ENCODE measurements around the gene PUS1.
A peak's percentile ranks its signal among the peaks of the same experiment; 100 is the strongest.
"Not testable (repeated sequence)": the region's sequence is repeated elsewhere in the genome, so short reads cannot be mapped to it uniquely, and the experiment has no call there.

PUS1 gene

DNA sequence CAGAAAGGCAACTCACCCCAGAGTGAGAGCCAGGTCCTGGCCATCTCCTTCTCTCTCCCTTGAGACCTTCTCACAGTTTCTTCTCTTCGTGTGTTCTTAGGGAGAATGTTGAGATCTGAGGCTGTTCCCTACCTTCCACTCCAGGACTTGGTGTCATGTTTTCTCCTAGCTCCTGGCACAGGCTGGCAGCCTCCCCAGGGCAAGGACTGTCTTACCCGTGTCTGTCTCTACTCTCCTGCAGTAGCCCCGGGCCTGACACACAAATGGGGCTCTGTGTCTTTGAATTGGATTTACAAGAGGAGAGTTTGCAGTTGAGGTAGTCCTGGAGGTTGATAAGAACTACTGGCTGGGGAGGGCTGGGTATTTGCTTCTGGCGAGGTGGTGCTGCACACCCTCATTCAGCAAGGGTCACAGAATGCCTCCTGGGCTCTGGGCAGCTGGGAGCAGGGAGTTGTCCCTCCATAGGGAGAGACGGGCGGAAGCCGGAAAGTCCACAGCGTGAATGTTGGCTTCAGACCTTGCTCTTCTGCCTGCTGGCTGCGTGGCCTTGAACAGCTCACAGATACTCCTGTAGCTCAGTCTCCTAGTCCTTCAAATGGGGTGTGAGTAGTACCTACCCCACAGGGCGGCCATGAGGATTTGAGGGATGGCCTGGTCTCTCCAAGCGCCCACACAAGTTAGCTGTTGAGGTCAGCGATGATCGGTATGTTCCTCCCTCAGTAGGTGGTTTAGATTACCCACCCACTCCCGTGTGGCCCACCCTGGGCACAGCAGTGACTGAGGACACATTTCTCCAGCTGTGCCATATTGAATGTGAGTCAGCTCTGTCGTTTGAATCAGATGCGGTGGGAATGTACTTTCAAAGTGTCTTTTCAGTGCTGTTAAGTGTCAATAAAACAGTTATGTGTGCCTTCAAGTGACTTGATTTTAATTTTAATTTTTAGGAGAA lies 30.8 kb downstream of the PUS1 start:
- DNase-seq = peak in 1 of 51 donors; percentile 50

DNA sequence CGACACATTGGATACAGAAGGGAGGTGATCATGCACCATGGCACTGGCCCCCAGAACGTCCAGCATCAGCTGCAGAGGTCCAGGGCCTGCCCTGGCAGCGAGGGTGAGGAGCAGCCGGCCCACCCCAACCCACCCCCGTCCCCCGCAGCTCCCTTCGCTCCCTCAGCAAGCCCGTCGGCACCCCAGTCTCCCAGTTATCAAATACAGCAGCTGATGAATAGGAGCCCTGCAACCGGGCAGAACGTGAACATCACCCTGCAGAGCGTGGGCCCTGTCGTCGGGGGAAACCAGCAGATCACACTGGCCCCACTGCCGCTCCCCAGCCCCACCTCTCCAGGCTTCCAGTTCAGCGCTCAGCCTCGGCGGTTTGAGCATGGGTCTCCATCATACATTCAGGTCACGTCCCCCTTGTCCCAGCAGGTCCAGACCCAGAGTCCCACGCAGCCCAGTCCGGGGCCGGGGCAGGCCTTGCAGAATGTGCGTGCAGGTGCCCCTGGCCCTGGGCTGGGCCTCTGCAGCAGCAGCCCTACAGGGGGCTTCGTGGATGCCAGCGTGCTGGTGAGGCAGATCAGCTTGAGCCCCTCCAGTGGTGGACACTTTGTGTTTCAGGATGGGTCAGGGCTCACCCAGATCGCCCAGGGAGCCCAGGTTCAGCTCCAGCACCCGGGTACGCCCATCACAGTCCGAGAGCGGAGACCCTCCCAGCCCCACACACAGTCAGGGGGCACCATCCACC lies 31.7 kb downstream of the PUS1 start:
- not testable (repeated sequence) for DNase-seq

DNA sequence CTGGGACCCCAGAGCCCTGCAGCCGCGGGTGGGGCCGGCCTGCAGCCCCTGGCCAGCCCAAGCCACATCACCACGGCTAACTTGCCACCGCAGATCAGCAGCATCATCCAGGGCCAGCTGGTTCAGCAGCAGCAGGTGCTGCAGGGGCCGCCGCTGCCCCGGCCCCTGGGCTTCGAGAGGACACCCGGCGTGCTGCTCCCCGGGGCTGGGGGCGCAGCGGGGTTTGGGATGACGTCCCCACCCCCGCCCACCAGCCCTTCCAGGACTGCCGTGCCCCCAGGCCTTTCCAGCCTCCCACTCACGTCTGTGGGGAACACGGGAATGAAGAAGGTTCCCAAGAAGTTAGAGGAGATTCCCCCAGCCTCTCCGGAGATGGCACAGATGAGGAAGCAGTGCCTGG lies 32.3 kb downstream of the PUS1 start:
- not testable (repeated sequence) for DNase-seq

DNA sequence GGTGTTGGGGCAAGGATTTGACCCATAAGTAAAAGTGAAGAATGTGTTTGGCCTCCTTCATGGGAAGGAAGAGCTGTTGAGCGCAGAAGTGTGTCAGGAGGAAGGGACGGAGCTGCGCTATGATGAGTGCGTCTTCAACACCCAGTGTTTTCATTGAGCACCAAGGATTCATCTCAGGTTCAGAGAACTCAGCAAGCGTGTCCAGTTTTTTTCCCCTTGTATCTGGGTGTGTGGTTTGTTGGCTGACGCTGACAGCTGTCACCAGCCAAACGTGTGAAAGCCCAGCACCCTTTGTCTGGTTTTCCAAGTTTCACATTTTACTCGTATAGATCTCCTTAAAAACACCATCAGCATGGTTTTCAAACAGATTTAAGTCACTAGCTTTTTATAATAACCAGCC lies 33.0 kb downstream of the PUS1 start:
- DNase-seq = no peak

DNA sequence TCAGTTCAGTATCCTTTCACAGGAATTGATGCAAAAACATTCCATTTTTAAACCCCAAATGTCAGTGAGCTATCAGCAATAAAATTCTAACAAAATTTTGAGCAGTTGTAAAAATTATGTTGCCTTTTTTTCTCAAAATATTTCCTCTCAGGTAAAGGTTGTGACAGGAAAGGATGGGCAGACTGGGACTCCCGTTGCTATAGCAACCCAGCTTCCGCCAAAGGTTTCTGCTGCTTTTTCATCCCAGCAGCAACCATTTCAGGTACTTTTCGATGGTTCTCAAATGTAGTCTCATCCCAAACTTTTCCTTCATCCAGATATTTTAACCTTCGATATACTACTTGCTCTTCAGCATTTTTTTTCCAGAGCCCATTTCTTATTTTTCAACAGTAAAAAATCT lies 34.3 kb downstream of the PUS1 start:
- DNase-seq = peak in 1 of 51 donors; percentile 7

DNA sequence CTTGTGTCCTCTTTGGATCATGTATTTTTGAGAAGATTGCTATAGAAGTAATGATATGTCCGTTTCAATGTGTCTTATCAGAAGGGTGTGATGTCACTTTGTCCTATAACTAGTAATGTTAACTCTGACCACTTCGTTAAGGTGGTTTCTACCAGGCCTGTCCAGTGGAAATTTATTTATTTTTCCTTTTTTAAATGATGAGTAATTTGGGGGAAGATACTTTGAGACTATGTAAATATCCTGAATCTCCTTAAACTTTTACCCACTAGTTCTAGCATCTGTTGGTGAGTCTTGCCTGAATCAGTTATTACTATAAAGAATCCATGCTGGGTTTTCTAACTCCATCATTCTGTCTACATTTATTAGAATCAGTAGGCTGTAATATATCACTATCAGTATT lies 36.0 kb downstream of the PUS1 start:
- no peak for DNase-seq

DNA sequence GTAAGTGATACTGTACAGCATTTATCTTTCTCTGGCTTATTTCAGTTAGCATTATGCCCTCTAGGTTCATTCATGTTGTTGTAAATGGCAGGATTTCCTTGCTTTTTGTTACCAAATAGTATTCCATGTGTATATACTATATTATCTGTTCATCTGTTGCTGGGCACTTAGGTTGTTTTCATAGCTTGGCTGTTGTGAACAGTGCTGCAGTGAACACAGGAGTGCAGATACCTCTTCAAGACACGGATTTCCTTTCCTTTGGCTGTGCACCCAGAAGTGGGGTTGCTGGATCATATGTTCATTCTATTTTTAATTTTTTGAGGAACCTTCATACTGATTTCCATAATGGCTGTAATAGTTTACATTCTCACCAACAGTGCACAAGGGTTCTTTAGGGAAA lies 42.1 kb downstream of the PUS1 start:
- DNase-seq = no peak

DNA sequence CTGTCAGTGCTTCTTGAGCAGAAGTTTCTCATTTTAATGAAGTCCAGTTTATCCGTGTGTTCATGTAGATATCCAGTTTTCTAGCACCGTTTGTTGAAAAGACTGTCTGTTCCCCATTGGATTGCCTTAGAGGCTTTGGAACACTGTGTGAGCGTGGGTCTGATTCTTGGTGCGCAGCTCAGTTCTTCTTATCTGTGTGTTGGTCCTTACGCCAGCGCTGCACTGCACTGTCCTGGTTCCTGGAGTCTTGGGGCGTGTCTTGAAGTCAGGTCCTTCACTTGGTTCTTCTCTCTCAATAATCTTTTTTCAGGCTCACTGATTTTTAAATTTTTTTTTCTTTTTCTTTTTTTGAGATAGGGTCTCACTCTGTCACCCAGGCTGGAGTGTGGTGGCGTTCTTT lies 46.2 kb downstream of the PUS1 start:
- no peak for DNase-seq

DNA sequence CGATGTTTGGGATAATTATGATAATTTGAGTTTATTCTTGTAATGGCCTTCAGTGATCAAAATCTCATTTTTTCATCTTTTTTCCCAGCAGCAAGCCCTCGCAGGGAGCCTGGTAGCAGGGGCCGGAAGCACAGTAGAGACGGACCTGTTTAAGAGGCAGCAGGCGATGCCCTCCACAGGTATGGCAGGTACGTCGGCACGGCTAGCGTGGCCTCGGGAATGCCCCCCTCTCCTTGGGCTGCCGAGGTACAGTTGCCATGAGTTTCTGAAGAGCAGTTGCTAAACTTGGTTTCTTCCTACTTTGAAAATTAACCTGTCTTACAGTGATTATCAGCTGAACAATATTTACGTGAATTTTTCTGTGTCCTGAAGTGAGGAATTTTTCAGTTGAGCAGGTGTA lies 50.5 kb downstream of the PUS1 start:
- no peak for DNase-seq

DNA sequence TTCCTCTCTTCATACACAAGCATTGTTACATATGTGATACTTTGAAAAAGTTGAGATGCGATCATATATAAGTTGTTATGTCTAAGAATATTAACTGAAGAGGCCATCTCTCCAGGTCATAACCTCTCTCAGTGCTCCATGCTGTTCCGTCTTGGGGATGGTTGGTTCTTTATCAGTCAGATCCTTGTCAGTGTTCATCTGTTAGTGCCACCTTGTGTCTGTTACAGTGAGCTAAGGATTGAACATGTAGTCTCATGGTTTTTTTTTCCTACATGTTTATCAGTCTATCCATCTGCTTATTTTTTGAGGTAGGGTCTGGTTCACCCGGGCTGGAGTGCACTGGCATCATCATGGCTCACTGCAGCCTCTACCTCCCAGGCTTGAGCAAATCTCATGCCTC lies 51.2 kb downstream of the PUS1 start:
- no peak for DNase-seq

DNA sequence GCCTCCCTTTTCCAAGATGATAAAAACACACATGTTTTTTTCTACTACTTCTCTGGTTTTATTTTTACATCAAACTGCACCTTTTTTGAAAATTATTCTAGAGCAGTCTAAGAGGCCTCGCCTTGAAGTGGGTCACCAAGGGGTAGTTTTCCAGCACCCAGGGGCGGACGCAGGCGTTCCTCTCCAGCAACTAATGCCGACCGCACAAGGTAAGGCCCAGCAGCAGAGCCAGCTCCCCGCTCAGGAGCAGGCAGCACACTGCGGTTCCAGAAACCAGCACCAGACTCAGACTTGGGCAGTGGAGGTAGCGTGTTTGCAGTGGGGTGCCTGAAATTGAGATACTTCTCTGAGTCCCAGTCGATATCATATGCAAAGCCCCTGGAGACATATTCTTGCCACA lies 52.3 kb downstream of the PUS1 start:
- DNase-seq = no peak

DNA sequence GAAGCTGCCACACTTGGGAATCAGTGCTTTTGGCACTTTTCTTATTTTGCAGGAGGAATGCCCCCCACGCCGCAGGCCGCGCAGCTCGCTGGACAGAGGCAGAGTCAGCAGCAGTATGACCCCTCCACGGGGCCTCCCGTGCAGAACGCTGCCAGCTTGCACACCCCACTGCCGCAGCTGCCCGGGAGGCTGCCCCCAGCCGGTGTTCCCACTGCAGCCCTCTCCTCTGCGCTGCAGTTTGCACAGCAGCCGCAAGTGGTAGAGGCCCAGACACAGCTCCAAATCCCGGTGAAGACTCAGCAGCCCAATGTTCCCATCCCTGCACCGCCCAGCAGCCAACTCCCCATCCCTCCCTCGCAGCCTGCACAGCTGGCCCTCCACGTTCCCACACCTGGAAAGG lies 53.0 kb downstream of the PUS1 start:
- DNase-seq = no peak

DNA sequence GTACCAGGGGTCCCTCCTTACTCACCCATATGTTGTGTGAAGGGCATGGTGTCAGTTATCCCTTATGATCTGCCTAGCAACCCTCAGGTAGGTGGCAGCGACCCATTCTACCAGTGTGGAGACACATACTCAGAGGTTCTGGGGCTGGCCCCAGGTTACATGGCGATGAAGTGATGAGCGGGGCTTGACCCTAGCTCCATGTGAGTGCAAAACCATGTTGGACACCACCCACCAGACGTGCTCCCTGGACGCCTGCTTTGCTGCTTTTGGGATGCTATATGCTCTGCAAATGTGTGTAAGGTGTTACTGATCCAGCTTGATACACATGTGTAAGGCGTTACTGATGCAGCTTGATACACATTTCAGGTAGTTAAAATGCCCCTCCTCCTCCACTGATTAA lies 54.0 kb downstream of the PUS1 start:
- no peak for DNase-seq

DNA sequence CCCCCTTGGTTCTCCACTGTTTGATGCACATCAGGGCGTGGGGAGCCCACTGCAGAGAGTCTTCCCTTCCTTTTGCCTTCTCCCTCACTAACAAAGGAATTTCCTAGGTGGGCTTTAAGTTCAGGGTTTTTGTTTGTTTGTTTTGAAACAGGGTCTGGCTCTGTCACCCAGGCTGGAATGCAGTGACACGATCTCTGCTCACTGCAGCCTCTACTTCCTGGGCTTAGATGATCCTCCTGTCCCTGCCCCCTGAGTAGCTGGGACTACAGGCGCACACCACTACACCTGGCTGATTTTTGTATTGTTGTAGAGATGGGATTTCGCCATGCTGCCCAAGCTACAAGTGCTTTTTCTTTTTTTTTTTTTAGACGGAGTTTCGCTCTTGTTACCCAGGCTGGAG lies 54.5 kb downstream of the PUS1 start:
- no peak for DNase-seq

DNA sequence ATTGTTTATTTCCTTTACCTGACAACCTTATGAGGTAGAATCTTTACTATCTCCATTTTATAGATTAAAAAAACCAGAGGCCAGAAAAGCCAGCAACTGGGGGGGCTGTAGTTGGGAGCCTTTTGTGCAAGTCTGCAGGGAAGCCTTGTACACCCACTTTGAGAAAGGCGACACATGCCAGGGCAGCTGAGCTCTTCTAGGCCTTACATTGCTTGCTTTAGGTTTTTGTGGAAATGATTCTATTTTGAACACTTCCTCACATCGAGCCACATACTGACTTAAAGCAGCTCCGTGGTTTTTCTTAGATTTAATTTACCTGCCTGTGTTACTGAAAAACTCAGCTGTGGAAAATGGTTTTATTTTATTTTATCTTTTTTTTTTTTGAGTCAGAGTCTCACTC lies 55.3 kb downstream of the PUS1 start:
- no peak for DNase-seq

DNA sequence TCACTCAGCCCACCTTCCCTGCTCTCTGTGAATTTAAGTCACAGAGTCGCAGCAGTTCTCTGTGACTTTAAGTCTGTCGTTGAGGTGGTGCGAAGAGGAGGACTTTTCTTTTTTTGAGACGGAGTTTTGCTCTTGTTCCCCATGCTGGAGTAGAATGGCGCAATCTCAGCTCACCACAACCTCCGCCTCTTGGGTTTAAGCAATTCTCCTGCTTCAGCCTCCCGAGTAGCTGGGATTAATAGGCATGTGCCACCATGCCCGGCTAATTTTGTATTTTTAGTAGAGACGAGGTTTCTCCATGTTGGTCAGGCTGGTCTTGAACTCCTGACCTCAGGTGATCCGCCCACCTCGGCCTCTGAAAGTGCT lies 56.4 kb downstream of the PUS1 start:
- not testable (repeated sequence) for DNase-seq

DNA sequence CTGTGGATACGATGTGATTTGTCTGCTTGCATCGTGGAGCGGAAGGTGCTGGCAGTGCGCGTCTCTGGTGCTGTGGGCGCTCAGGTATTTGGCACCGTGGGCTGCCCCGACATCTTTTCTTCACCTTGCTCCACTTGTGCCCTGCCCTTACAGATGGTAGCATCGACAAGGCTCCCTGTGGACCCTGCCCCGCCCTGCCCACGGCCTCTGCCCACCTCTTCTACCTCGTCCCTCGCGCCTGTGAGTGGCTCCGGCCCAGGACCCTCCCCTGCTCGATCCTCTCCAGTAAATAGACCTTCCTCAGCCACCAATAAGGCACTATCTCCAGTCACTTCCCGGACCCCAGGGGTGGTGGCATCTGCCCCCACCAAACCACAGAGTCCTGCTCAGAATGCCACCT lies 57.3 kb downstream of the PUS1 start:
- DNase-seq = no peak

DNA sequence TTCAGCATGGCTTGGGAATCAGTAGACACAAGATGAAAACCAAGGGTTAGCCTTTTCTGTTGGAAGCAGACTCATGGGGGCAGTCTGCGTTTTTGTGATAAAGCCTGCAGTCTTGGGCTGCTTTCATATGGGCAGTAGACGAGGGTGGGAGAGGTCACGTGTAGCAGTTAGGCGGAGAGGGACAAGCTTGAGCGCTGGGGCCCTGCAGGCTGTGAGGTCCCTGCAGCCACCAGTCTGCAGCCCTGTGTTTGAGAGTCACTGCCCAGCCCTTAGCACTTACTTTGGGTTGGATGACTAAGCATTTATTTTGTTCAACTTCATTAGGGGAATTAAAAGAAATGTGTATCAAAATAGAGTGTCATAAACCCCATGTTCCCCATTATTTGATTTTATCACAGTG lies 57.8 kb downstream of the PUS1 start:
- DNase-seq = no peak

DNA sequence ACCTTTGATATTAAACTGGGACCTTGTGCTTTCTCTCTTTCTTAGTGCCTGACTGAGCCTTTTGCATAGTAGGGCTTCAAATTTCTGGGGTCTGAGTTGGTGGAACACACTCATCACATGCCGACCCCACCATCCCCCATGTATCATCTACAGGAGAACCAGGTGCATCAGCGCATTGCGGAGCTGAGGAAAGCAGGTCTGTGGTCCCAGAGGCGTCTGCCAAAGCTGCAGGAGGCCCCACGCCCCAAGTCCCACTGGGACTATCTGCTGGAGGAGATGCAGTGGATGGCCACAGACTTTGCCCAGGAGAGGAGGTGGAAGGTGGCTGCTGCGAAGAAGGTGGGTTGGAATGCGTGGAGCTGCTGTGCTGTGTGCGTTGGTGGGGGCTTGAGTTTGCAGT lies 58.5 kb downstream of the PUS1 start:
- no peak for DNase-seq

DNA sequence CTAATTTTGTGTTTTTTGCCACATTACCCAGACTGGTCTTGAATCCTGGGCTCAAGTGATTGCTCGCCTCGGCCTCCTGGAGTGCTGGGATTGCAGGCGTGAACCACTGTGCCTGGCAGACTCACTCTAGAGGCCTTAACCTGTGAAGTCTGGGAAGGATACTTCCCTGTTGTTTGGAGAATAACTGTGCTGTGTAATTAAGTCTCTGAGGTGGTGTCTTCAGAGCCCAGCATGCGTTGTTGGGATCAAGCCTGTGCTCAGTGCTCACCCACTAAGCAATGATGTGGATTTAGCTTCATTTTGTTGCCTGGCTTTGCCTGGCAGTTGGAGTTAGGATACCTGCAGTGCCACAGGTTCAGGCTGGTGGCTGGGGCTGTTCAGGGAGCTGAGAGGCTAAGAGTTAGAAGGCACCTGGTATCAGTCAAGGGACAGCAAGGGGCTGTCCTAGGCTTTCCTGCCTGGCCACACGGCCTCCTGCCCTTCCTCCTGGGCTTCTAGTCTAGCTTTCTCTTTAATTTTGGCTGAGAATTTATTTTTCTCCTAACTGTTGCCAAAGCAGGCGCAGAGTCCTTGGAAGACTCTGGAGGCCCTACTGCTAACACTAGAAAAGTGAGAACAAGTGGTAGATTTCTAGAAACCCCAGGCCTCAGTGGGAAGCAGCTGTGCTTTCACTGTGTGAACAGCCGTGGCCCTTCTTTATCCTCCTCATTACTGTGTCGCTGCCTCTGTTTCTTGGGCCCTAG lies 59.1 kb downstream of the PUS1 start:
- DNase-seq = peak in 2 of 51 donors; percentile 9 to 15

DNA sequence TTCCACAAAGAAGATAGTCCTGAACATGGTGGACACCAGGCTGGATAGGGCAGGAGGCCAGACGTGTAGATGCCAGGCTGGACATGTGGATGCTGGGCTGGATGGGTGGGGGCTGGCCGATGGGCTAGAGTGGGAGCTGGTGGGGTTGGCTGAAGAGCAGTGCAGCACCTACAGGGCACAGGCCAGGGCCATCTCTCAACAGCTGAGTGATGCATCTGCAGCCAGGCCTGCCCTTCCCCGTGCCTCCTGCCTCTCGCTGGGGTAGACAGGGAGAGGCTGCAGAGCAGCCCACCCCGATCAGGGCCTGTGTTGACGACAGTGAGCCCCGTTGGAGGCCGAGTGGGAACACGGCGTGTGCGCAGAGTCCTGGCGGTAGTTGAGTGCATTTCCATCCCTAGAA lies 59.9 kb downstream of the PUS1 start:
- DNase-seq = no peak

All from hypothalamus (tissue), 51 donors.